ENCODE data around the gene C4orf51.

The C4orf51 gene

DNA sequence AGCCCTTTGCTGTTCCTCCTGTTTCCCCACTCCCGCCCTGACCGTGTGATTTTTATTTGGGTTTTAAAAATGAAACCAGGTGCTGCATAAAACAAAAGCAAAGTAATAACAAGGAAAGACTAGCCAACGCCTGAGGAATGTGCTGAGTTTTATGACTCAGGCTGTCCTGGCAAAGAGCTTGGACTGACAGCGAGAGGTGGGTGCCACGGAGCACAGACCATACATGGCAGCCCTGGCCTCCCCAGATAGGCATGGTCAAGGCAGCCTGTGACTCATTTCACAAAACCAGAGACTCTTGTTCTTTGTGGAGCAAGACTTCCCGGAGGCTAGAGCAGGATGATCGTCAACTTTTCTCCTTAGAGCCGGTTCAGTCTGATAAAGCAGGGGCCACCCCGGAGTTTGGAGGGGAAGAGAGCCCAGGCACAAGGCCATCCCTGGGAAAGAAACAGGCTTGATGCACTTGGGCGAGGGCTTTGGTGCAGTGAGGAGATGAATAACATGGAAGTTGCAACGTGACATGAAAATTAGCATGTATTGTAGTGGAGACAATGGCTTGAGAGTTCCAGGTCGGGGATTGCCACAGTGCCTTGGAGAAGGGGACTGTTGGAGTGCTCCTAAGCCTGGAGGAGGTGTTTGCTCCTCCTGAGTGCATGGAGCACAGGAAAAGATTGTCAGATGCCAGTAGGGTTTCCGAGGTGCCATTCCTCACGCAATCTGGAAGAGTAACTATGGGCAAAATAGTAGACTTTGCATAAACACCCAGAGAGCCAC lies 54.8 kb downstream of the C4orf51 start:
- no peaks in the 10 kb centered on the region for H3K36me3 ChIP-seq (ENCODE audit: control insufficient read depth, insufficient read depth, low read length)
- H3K9ac ChIP-seq (ENCODE audit: low read length): no peak overlapping the region
- H3K9me3 ChIP-seq (ENCODE audit: control insufficient read depth, low read length): no peaks in the 10 kb centered on the region
- H3K4me3 ChIP-seq (ENCODE audit: low read length): no peak overlapping the region
- no peaks in the 10 kb centered on the region for H3K27me3 ChIP-seq (ENCODE audit: control insufficient read depth, insufficient read depth, low read length)
- peaks cover 52% of the 10 kb centered on the region for H3K4me1 ChIP-seq (ENCODE audit: control insufficient read depth, insufficient read depth, low read length)

DNA sequence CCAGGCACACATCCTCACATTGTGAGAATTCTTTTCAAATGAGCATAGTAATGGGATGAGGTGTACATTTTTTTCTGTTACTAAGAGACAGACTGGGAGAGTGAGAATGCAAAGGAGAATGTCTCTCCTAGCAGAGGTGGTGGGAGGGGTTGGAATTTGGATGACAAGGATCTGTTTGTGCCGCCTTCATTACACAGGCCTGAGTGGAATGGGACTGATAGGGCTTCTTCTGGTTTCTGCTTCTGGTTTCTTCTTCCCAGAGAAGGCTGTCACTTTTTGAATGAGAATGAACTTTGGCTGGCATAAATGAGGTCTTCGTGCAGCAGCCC lies 55.4 kb downstream of the C4orf51 start:
- H3K36me3 ChIP-seq (ENCODE audit: control insufficient read depth, insufficient read depth, low read length): no peaks in the 10 kb centered on the region
- no peak overlapping the region for H3K4me3 ChIP-seq (ENCODE audit: low read length)
- H3K9me3 ChIP-seq (ENCODE audit: control insufficient read depth, low read length): no peaks in the 10 kb centered on the region
- peaks cover 52% of the 10 kb centered on the region for H3K4me1 ChIP-seq (ENCODE audit: control insufficient read depth, insufficient read depth, low read length)
- no peaks in the 10 kb centered on the region for H3K27me3 ChIP-seq (ENCODE audit: control insufficient read depth, insufficient read depth, low read length)
- H3K9ac ChIP-seq (ENCODE audit: low read length): no peak overlapping the region

DNA sequence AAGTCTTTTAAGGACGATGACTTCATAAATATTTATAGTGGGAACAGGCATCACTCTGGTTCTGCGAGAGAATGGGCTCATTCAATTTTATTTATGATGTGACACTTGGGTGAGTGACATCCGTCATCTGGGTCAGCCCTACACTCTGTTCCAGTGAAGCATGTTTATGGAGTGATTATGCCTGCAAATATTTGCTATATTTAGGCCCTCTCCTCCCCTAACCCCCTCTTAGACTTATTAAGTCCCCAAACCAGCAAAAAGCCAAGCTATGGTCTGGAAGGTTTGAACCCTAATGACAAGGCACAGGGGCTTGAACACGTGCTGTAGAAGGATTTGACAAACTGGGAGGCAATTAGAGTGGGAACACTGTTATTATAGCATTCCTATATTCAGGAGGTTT lies 55.9 kb downstream of the C4orf51 start:
- H3K4me1 ChIP-seq (ENCODE audit: control insufficient read depth, insufficient read depth, low read length): peaks cover 50% of the 10 kb centered on the region
- no peaks in the 10 kb centered on the region for H3K27me3 ChIP-seq (ENCODE audit: control insufficient read depth, insufficient read depth, low read length)
- no peak overlapping the region for H3K9ac ChIP-seq (ENCODE audit: low read length)
- H3K36me3 ChIP-seq (ENCODE audit: control insufficient read depth, insufficient read depth, low read length): no peaks in the 10 kb centered on the region
- H3K4me3 ChIP-seq (ENCODE audit: low read length): no peak overlapping the region
- no peaks in the 10 kb centered on the region for H3K9me3 ChIP-seq (ENCODE audit: control insufficient read depth, low read length)

DNA sequence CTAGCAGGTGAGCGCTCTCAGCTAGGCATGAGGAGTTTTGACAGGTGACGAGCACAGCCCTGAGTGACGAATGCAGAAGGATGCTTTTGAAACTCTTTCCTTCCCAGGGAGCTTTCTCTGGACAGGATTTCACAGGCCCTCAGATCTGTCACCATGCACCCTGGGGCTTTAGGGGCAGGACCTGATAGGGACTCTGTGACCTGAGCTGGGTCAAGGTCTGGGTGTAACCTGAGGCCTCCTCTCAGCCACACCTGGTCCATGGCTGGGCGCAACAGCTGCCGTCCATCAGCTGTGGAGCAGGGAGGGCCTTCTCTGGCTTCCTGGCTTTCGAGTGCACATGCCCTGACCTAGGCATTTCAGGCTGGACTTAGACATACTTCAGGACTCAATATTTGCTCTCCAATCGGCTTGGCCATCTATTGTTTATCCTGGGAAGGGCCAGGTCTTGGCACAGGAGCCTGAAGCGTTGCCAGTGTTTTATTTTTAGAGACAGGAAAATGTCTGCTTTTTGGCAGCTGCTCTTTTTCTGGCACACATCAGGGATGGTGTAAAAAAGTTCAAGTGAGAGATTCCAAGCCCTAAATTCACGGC lies 56.4 kb downstream of the C4orf51 start:
- H3K36me3 ChIP-seq (ENCODE audit: control insufficient read depth, insufficient read depth, low read length): no peaks in the 10 kb centered on the region
- H3K4me1 ChIP-seq (ENCODE audit: control insufficient read depth, insufficient read depth, low read length): peaks cover 45% of the 10 kb centered on the region
- no peak overlapping the region for H3K9ac ChIP-seq (ENCODE audit: low read length)
- no peaks in the 10 kb centered on the region for H3K9me3 ChIP-seq (ENCODE audit: control insufficient read depth, low read length)
- no peaks in the 10 kb centered on the region for H3K27me3 ChIP-seq (ENCODE audit: control insufficient read depth, insufficient read depth, low read length)
- no peak overlapping the region for H3K4me3 ChIP-seq (ENCODE audit: low read length)

DNA sequence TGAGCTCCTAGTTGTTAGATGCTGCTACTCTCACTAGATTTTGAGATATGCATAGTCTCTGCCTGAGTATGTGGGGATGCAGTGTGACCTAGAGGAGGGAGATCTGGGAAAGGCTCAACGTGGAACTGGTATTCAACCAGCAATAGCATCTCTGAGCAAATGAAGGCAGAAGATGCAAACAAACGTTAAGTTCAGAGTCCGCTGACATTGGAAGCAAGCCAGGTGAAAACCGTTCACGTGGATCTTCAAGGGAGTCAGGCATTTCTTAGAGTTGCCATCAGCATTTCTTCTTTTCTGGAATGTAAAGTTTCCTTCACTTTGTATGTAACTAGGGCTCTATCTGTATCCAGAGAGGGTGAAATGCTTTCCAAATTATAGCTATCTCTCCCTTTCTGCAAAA lies 59.9 kb downstream of the C4orf51 start:
- Histone ChIP-seq H3K4me1 (ENCODE audit: control insufficient read depth, insufficient read depth, low read length) (peaks cover 20% of the 10 kb centered on the region), H3K9me3 (ENCODE audit: control insufficient read depth, low read length) (no peaks in the 10 kb centered on the region), H3K4me3 (ENCODE audit: low read length) (no peak overlapping the region), H3K9ac (ENCODE audit: low read length) (no peak overlapping the region), H3K36me3 (ENCODE audit: control insufficient read depth, insufficient read depth, low read length) (no peaks in the 10 kb centered on the region), H3K27me3 (ENCODE audit: control insufficient read depth, insufficient read depth, low read length) (no peaks in the 10 kb centered on the region)

DNA sequence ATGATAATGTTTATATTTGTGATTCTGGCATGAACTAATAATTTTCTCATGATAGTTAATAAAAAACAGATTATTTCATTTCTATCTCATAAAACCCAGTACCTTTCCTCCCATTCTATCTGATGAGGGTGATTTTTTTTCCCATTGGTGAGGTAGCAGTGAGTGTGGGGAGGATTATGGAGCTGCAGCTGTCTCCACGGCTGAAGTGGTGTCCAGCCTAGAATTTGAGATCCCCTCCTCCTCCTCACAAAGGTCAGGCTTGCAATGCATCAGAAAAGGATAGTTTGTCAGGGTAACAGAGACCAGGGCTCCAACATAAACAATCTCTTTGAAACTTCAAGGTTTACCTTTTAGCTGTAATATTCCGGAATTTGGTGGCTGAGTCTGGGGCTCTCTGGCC lies 60.9 kb downstream of the C4orf51 start:
- Histone ChIP-seq H3K9me3 (ENCODE audit: control insufficient read depth, low read length) (no peaks in the 10 kb centered on the region), H3K4me3 (ENCODE audit: low read length) (no peak overlapping the region), H3K27me3 (ENCODE audit: control insufficient read depth, insufficient read depth, low read length) (no peaks in the 10 kb centered on the region), H3K36me3 (ENCODE audit: control insufficient read depth, insufficient read depth, low read length) (no peaks in the 10 kb centered on the region), H3K4me1 (ENCODE audit: control insufficient read depth, insufficient read depth, low read length) (peaks cover 11% of the 10 kb centered on the region), H3K9ac (ENCODE audit: low read length) (no peak overlapping the region)

DNA sequence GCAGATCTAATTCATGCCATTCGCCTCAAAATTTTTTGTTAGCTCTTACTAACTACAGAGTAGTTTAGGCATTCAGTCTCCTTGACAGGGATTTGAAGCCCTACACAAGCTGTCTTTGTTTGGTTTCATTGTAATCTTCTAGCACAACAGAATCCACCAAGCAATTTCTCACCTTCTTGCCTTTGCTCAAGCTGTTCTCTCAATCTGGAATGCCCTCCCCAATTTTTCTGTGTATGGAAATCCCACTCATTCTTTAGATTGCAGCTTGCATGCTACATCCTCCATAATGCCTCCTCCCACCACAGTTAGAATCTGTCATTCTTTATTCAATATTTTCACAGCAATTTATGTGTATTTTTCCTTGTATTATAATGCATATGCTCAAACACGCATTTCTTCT lies 63.7 kb downstream of the C4orf51 start:
- H3K36me3 ChIP-seq (ENCODE audit: control insufficient read depth, insufficient read depth, low read length): no peaks in the 10 kb centered on the region
- no peaks in the 10 kb centered on the region for H3K4me1 ChIP-seq (ENCODE audit: control insufficient read depth, insufficient read depth, low read length)
- H3K9me3 ChIP-seq (ENCODE audit: control insufficient read depth, low read length): no peaks in the 10 kb centered on the region
- no peak overlapping the region for H3K4me3 ChIP-seq (ENCODE audit: low read length)
- no peak overlapping the region for H3K9ac ChIP-seq (ENCODE audit: low read length)
- no peaks in the 10 kb centered on the region for H3K27me3 ChIP-seq (ENCODE audit: control insufficient read depth, insufficient read depth, low read length)

DNA sequence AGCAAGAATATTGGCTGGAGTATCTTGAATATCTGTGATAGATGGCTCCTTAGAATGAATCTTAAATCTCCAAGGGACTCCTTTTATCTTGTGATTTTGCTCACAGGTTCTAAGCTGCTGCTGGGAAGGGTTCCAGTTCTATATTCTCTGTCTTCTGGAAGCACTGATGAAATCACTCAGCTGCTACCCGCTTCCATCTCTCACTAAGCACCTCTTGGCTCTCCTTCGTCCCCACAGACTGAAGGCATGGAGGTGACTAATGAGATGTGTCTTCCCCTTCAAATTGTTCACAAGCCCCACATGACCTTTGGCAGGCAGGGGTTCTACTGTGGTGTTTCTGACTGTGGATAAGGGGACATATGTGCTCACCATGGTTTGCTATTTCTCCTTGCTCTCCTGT lies 75.9 kb downstream of the C4orf51 start:
- Histone ChIP-seq H3K4me1 (ENCODE audit: control insufficient read depth, insufficient read depth, low read length) (no peaks in the 10 kb centered on the region), H3K9me3 (ENCODE audit: control insufficient read depth, low read length) (no peaks in the 10 kb centered on the region), H3K36me3 (ENCODE audit: control insufficient read depth, insufficient read depth, low read length) (no peaks in the 10 kb centered on the region), H3K27me3 (ENCODE audit: control insufficient read depth, insufficient read depth, low read length) (no peaks in the 10 kb centered on the region), H3K9ac (ENCODE audit: low read length) (no peak overlapping the region), H3K4me3 (ENCODE audit: low read length) (no peak overlapping the region)

DNA sequence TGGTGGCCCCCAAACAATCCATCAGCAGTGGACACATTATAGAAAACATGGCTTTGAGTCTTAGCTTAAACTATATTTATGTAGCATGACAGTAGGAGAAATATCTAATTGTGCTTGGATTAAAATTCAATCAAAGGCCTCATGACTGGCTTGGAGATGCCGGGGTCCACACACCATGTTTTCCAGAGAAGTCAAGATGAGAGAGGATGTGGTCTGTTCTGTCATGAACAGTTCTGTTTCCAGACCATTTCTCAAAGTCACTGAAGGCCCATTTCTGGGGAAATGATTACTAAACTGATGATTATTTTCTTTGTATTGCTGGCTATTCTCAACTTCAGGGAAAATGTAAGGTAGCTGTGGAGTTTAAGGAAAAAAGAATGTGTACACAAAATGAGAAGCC lies 76.3 kb downstream of the C4orf51 start:
- no peaks in the 10 kb centered on the region for H3K9me3 ChIP-seq (ENCODE audit: control insufficient read depth, low read length)
- no peak overlapping the region for H3K9ac ChIP-seq (ENCODE audit: low read length)
- no peaks in the 10 kb centered on the region for H3K36me3 ChIP-seq (ENCODE audit: control insufficient read depth, insufficient read depth, low read length)
- no peaks in the 10 kb centered on the region for H3K4me1 ChIP-seq (ENCODE audit: control insufficient read depth, insufficient read depth, low read length)
- no peak overlapping the region for H3K4me3 ChIP-seq (ENCODE audit: low read length)
- H3K27me3 ChIP-seq (ENCODE audit: control insufficient read depth, insufficient read depth, low read length): no peaks in the 10 kb centered on the region

DNA sequence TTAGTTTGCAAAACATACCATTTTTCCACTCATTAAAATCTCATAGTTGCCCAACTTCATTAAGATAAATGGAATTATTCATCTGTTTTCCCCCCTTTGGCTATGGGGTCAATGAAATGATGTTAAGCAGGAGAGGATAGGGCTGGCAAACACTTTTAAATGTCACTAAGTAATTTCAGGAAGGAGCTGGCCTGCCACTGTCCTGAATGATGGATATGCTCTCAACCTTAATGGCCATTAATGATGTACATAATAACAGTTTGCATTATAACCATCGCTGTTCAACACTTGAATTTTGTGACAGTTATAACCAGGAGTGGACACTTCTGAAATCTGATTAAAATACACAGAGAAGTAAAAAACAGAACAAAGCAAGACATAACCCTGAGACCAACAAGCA lies 77.2 kb downstream of the C4orf51 start:
- Histone ChIP-seq H3K36me3 (ENCODE audit: control insufficient read depth, insufficient read depth, low read length) (no peaks in the 10 kb centered on the region), H3K9me3 (ENCODE audit: control insufficient read depth, low read length) (no peaks in the 10 kb centered on the region), H3K9ac (ENCODE audit: low read length) (no peak overlapping the region), H3K4me1 (ENCODE audit: control insufficient read depth, insufficient read depth, low read length) (no peaks in the 10 kb centered on the region), H3K27me3 (ENCODE audit: control insufficient read depth, insufficient read depth, low read length) (no peaks in the 10 kb centered on the region), H3K4me3 (ENCODE audit: low read length) (no peak overlapping the region)

DNA sequence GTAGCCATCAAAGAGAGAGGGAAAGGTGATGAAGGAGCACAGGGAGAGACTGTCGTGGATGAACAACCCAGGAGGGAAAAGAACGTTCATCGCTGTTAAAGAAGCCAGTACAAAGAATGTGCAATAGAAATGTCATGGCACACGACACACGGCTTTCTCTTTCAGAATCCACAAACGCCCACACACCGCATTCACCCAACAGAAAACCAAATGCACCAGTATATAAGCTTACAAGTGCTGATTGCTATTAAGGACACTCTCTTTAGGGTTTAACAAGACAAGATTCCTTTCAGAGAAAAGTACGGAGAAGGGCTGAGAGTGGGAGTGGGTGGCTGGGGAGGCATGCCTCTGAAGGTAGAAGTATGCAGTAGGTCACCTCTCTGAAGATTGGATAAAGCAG lies 80.2 kb downstream of the C4orf51 start:
- Histone ChIP-seq H3K36me3 (ENCODE audit: control insufficient read depth, insufficient read depth, low read length) (peaks cover 5% of the 10 kb centered on the region), H3K4me3 (ENCODE audit: low read length) (no peak overlapping the region), H3K9me3 (ENCODE audit: control insufficient read depth, low read length) (no peaks in the 10 kb centered on the region), H3K4me1 (ENCODE audit: control insufficient read depth, insufficient read depth, low read length) (no peaks in the 10 kb centered on the region), H3K27me3 (ENCODE audit: control insufficient read depth, insufficient read depth, low read length) (no peaks in the 10 kb centered on the region), H3K9ac (ENCODE audit: low read length) (no peak overlapping the region)

DNA sequence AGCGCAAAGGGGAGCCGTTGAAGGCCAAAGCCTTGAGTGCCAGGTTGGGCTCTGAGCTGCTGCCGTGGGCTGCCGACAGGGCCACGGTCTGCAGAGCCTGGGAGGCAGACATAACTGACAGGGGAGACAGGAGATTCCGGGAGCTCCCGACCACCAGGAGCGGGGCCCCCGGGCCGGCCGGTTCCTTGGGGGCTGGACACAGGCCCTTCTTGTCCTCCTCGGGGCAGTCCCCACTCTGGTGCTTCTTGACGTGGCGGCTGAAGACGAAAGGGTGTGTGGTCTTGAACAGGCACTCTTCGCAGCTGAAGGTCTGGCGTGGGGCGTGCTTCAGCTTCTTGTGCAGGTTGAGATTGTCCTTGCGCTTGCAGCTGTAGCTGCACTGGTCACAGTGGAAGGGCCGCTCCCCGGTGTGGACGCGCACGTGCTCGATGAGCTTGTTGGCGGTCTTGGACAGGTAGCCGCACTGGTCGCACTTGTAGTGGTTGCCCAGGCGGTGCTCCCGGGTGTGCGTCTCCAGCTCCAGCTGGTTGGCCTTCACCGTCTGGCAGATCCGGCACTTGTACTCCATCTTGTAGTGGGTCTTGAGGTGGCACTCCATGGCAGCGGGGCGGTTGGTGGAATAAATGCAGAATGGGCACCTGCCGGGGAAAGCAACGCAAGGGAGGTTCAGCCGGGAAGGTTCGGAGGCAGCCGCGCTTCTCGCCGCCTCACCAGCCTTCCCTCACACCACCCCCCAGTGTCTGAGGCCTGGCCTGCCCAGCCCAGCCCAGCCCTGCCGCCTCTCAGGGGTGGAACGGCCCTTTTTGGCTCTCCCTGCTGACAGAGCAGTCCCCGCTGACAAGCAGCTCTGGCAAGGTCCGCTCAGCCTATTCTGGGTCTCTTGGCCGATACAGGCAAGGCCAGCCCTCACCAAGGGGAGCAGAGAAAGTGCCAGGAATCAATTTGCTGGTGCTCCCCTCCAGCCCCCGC lies 81.3 kb downstream of the C4orf51 start:
- Histone ChIP-seq H3K36me3 (ENCODE audit: control insufficient read depth, insufficient read depth, low read length) (peaks cover 9% of the 10 kb centered on the region), H3K9me3 (ENCODE audit: control insufficient read depth, low read length) (no peaks in the 10 kb centered on the region), H3K4me1 (ENCODE audit: control insufficient read depth, insufficient read depth, low read length) (no peaks in the 10 kb centered on the region)

More for the DNA sequence above, 81.3 kb downstream of the C4orf51 start:
- Histone ChIP-seq H3K4me3 (ENCODE audit: low read length) (no peak overlapping the region), H3K9ac (ENCODE audit: low read length) (no peak overlapping the region), H3K27me3 (ENCODE audit: control insufficient read depth, insufficient read depth, low read length) (no peaks in the 10 kb centered on the region)

Data from mucosa of stomach (tissue), 1 donor.